ENCODE data around the gene SH3PXD2A.

SH3PXD2A gene

GRCh38 chr10:103651783-103652476 is 203.4 kb downstream of the SH3PXD2A start:
- Histone ChIP-seq H3K36me3 (ENCODE audit: control insufficient read depth in 4 of 4, insufficient read depth in 4 of 4, low read length in 3 of 4) (peaks cover 0 to 2% (median 0%) of the 10 kb centered on the region in 4 experiments), H3K4me1 (ENCODE audit: control extremely low read depth in 1 of 4, control insufficient read depth in 4 of 4, insufficient read depth in 4 of 4, low read length in 3 of 4) (no peaks in the 10 kb centered on the region), H3K27me3 (replicated peaks in 2 of 5; ENCODE audit: control insufficient read depth in 4 of 5, insufficient read depth in 5 of 5, low read length in 4 of 5) (no peaks in the 10 kb centered on the region), H3K9me3 (ENCODE audit: control extremely low read depth in 1 of 5, control insufficient read depth in 4 of 5, insufficient read depth in 2 of 5, low read depth in 1 of 5, low read length in 4 of 5) (no peaks in the 10 kb centered on the region), H3K4me3 (ENCODE audit: control insufficient read depth in 1 of 7, extremely low read depth in 1 of 7, insufficient read depth in 4 of 7, low read depth in 2 of 7, low read length in 6 of 7) (no peak overlapping the region), H3K27ac (ENCODE audit: insufficient read depth in 1 of 2, low read depth in 1 of 2, low read length in 2 of 2, poor library complexity in 1 of 2, severe bottlenecking in 2 of 2) (no peak overlapping the region)
- CTCF ChIA-PET, result interaction anchor here (0.6 to 3.0 kb wide), 3 partner anchors 13 to 34 kb away, joined by 3 to 7 read pairs (median 3); no protein-coding TSS in a partner anchor
- POLR2A ChIA-PET, result no interaction called here
- DNase-seq, result no peak
- WGBS (ENCODE audit: insufficient coverage), result 97% methylated on average over 9 of the region's 10 CpGs

GRCh38 chr10:103651333-103651732 is 204.0 kb downstream of the SH3PXD2A start:
- H3K4me1 ChIP-seq (ENCODE audit: control extremely low read depth in 1 of 4, control insufficient read depth in 4 of 4, insufficient read depth in 4 of 4, low read length in 3 of 4), result no peaks in the 10 kb centered on the region
- H3K27ac ChIP-seq (ENCODE audit: insufficient read depth in 1 of 2, low read depth in 1 of 2, low read length in 2 of 2, poor library complexity in 1 of 2, severe bottlenecking in 2 of 2), result no peak overlapping the region
- H3K27me3 ChIP-seq (replicated peaks in 2 of 5; ENCODE audit: control insufficient read depth in 4 of 5, insufficient read depth in 5 of 5, low read length in 4 of 5), result no peaks in the 10 kb centered on the region
- CTCF ChIA-PET, result interaction anchor here (0.7 to 3.0 kb wide), 3 partner anchors 15 to 46 kb away, joined by 3 to 7 read pairs (median 3); no protein-coding TSS in a partner anchor
- no peak overlapping the region for H3K4me3 ChIP-seq (ENCODE audit: control insufficient read depth in 1 of 7, extremely low read depth in 1 of 7, insufficient read depth in 4 of 7, low read depth in 2 of 7, low read length in 6 of 7)
- 100% methylated on average over 1 of the region's 1 CpG for WGBS (ENCODE audit: insufficient coverage)
- peaks cover 0 to 2% (median 0%) of the 10 kb centered on the region in 4 experiments for H3K36me3 ChIP-seq (ENCODE audit: control insufficient read depth in 4 of 4, insufficient read depth in 4 of 4, low read length in 3 of 4)
- H3K9me3 ChIP-seq (ENCODE audit: control extremely low read depth in 1 of 5, control insufficient read depth in 4 of 5, insufficient read depth in 2 of 5, low read depth in 1 of 5, low read length in 4 of 5), result no peaks in the 10 kb centered on the region
- POLR2A ChIA-PET, result no interaction called here
- no peak for DNase-seq

DNA sequence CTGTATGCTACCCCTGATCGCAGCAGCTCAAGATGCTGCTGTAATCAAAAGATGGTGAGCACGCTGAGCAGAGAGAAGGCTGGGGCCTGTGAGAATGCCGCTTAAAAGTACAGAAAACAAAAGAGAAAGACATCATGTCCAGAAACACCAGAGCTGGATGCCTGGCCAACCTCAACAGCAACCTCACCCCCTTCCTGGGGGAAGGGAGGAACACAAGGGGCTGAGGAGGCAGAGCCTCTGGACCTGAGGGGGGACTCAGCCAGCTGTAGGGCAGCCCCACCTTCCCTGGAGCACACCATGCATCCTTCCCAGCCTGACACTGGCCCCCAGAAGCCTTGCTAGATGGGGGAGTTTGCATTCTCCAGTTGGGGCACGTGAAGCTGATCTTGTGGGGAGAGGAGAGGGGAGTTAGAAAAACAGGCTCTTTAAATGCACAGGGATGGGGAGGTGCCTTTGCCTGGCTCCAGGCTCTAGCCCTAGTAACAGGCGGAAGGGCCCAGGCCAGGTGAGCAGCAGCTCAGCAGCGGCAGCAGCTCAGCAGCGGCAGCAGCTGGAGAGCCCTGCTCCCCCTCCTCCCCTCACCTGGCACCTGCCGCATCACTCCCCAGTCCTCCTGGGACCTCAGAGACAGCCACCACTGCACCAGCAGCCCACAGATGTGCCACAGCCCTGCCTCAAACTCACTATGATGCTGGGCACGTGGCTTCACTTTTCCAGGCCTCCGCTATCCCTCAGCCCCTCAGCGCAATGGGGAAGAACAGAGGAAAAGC is 205.5 kb downstream of the SH3PXD2A start:
- H3K36me3 ChIP-seq (ENCODE audit: control insufficient read depth in 4 of 4, insufficient read depth in 4 of 4, low read length in 3 of 4), result peaks cover 0 to 2% (median 0%) of the 10 kb centered on the region in 4 experiments
- no peaks in the 10 kb centered on the region for H3K27me3 ChIP-seq (replicated peaks in 2 of 5; ENCODE audit: control insufficient read depth in 4 of 5, insufficient read depth in 5 of 5, low read length in 4 of 5)
- no peak overlapping the region for H3K4me3 ChIP-seq (ENCODE audit: control insufficient read depth in 1 of 7, extremely low read depth in 1 of 7, insufficient read depth in 4 of 7, low read depth in 2 of 7, low read length in 6 of 7)
- DNase-seq, result no peak
- H3K27ac ChIP-seq (ENCODE audit: insufficient read depth in 1 of 2, low read depth in 1 of 2, low read length in 2 of 2, poor library complexity in 1 of 2, severe bottlenecking in 2 of 2), result no peak overlapping the region
- H3K9me3 ChIP-seq (ENCODE audit: control extremely low read depth in 1 of 5, control insufficient read depth in 4 of 5, insufficient read depth in 2 of 5, low read depth in 1 of 5, low read length in 4 of 5), result no peaks in the 10 kb centered on the region
- ChIA-PET POLR2A (no interaction called here), CTCF (interaction anchor here (1.3 to 2.4 kb wide), 4 partner anchors 7 to 45 kb away, joined by 3 to 11 read pairs (median 4); no protein-coding TSS in a partner anchor)
- 99% methylated on average over 8 of the region's 11 CpGs for WGBS (ENCODE audit: insufficient coverage)
- peaks cover 0 to 13% (median 11%) of the 10 kb centered on the region in 4 experiments for H3K4me1 ChIP-seq (ENCODE audit: control extremely low read depth in 1 of 4, control insufficient read depth in 4 of 4, insufficient read depth in 4 of 4, low read length in 3 of 4)

DNA sequence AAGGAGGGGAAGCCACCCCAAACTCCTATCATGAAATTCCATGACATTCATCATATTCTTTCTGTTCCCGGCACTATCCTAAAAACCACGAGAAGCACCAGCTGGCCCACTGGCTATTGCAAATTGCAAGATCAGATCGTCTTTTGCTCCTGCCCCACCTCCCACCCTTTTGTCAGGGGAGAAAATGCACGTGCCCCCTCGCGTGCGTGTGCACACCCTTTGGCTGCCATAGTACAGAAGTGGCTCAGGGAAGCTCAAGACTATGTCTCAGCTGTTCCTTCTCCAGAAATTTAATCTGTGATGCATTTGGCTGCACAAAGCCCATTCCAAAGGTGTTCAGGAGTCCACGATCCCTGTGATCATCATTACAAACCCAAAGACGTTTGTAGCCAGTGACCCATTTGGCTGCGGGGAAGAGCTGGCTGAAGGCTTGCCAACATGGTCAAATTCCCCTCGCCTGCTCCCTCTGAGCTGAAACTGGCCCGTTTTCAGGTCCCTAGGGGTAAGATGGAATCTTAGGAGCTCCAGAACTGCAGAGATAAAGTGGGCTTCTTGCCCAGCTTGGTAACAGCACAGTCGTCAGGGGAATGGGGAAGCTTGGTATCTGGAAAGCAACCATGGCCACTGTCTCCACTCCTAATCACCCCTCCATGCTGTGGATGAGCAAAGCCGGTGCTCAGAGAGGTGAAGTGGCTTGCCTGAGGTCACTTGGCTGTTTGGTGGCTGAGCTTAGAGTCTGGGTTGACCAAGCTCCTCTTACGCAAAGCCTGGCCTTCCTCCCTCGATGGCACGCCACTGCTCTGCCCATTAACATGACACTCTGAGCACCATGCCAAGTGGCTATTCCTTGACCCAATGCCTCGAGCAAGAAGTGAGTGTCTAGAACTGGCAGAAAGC is 206.5 kb downstream of the SH3PXD2A start:
- Histone ChIP-seq H3K36me3 (ENCODE audit: control insufficient read depth in 4 of 4, insufficient read depth in 4 of 4, low read length in 3 of 4) (peaks cover 0 to 2% (median 0%) of the 10 kb centered on the region in 4 experiments), H3K4me3 (ENCODE audit: control insufficient read depth in 1 of 7, extremely low read depth in 1 of 7, insufficient read depth in 4 of 7, low read depth in 2 of 7, low read length in 6 of 7) (no peak overlapping the region), H3K27ac (ENCODE audit: insufficient read depth in 1 of 2, low read depth in 1 of 2, low read length in 2 of 2, poor library complexity in 1 of 2, severe bottlenecking in 2 of 2) (no peak overlapping the region), H3K9me3 (ENCODE audit: control extremely low read depth in 1 of 5, control insufficient read depth in 4 of 5, insufficient read depth in 2 of 5, low read depth in 1 of 5, low read length in 4 of 5) (no peaks in the 10 kb centered on the region), H3K4me1 (ENCODE audit: control extremely low read depth in 1 of 4, control insufficient read depth in 4 of 4, insufficient read depth in 4 of 4, low read length in 3 of 4) (peaks cover 0 to 18% (median 14%) of the 10 kb centered on the region in 4 experiments), H3K27me3 (replicated peaks in 2 of 5; ENCODE audit: control insufficient read depth in 4 of 5, insufficient read depth in 5 of 5, low read length in 4 of 5) (no peaks in the 10 kb centered on the region)
- DNase-seq, result no peak
- WGBS (ENCODE audit: insufficient coverage), result 94% methylated on average over 18 of the region's 18 CpGs
- CTCF ChIA-PET, result interaction anchor here (1.4 to 2.4 kb wide), 5 partner anchors 8 to 56 kb away, joined by 3 to 11 read pairs (median 4); no protein-coding TSS in a partner anchor
- POLR2A ChIA-PET, result no interaction called here

GRCh38 chr10:103648251-103648635 is 207.1 kb downstream of the SH3PXD2A start:
- ChIA-PET POLR2A (no interaction called here), CTCF (interaction anchor here (1.1 to 1.9 kb wide), 5 partner anchors 9 to 55 kb away, joined by 3 to 8 read pairs (median 4); no protein-coding TSS in a partner anchor)
- DNase-seq, result no peak
- H3K27me3 ChIP-seq (replicated peaks in 2 of 5; ENCODE audit: control insufficient read depth in 4 of 5, insufficient read depth in 5 of 5, low read length in 4 of 5), result no peaks in the 10 kb centered on the region
- no peaks in the 10 kb centered on the region for H3K9me3 ChIP-seq (ENCODE audit: control extremely low read depth in 1 of 5, control insufficient read depth in 4 of 5, insufficient read depth in 2 of 5, low read depth in 1 of 5, low read length in 4 of 5)
- H3K27ac ChIP-seq (ENCODE audit: insufficient read depth in 1 of 2, low read depth in 1 of 2, low read length in 2 of 2, poor library complexity in 1 of 2, severe bottlenecking in 2 of 2), result no peak overlapping the region
- H3K36me3 ChIP-seq (ENCODE audit: control insufficient read depth in 4 of 4, insufficient read depth in 4 of 4, low read length in 3 of 4), result peaks cover 0 to 2% (median 0%) of the 10 kb centered on the region in 4 experiments
- no peak overlapping the region for H3K4me3 ChIP-seq (ENCODE audit: control insufficient read depth in 1 of 7, extremely low read depth in 1 of 7, insufficient read depth in 4 of 7, low read depth in 2 of 7, low read length in 6 of 7)
- whole genome bisulfite sequencing (ENCODE audit: insufficient coverage), result 89% methylated on average over 7 of the region's 8 CpGs
- peaks cover 0 to 18% (median 14%) of the 10 kb centered on the region in 4 experiments for H3K4me1 ChIP-seq (ENCODE audit: control extremely low read depth in 1 of 4, control insufficient read depth in 4 of 4, insufficient read depth in 4 of 4, low read length in 3 of 4)

DNA sequence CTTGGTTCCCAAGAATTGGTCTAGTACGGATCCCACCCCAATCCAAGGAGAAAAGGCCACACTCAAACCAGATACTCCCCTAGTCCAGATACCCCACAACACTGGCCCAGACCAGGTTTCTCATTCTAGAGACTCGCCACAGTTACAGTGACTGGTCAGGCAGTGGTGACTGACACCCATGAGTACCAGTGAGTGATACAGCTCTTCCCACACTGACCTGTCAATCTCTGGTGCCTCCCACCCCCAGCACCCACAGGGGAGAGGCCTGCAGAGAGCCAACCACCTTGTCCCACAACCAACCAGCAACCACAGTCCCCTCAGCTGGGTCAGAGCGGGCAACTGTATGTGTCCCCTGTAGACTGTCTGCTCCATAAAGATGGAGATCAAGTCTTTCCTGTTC is 209.1 kb downstream of the SH3PXD2A start:
- ChIA-PET POLR2A (no interaction called here), CTCF (interaction anchor here (0.7 to 1.7 kb wide), 4 partner anchors 8 to 33 kb away, joined by 3 to 7 read pairs (median 3); no protein-coding TSS in a partner anchor)
- 100% methylated on average over 2 of the region's 3 CpGs for WGBS (ENCODE audit: insufficient coverage)
- peaks cover 0 to 18% (median 14%) of the 10 kb centered on the region in 4 experiments for H3K4me1 ChIP-seq (ENCODE audit: control extremely low read depth in 1 of 4, control insufficient read depth in 4 of 4, insufficient read depth in 4 of 4, low read length in 3 of 4)
- no peak overlapping the region for H3K27ac ChIP-seq (ENCODE audit: insufficient read depth in 1 of 2, low read depth in 1 of 2, low read length in 2 of 2, poor library complexity in 1 of 2, severe bottlenecking in 2 of 2)
- H3K9me3 ChIP-seq (ENCODE audit: control extremely low read depth in 1 of 5, control insufficient read depth in 4 of 5, insufficient read depth in 2 of 5, low read depth in 1 of 5, low read length in 4 of 5), result no peaks in the 10 kb centered on the region
- peaks cover 0 to 2% (median 0%) of the 10 kb centered on the region in 4 experiments for H3K36me3 ChIP-seq (ENCODE audit: control insufficient read depth in 4 of 4, insufficient read depth in 4 of 4, low read length in 3 of 4)
- DNase-seq, result no peak
- H3K4me3 ChIP-seq (ENCODE audit: control insufficient read depth in 1 of 7, extremely low read depth in 1 of 7, insufficient read depth in 4 of 7, low read depth in 2 of 7, low read length in 6 of 7), result no peak overlapping the region
- no peaks in the 10 kb centered on the region for H3K27me3 ChIP-seq (replicated peaks in 2 of 5; ENCODE audit: control insufficient read depth in 4 of 5, insufficient read depth in 5 of 5, low read length in 4 of 5)

Measured in common myeloid progenitor, CD34-positive (primary cell).